GM03348 (cell line): ENCODE results near the gene PDK1.
"Not testable (repeated sequence)": the region's sequence is repeated elsewhere in the genome, so short reads cannot be mapped to it uniquely, and the experiment has no call there.

Source experiments
- DNase-seq: peaks from one replicate; pipeline ENCODE4 v3.0.0; 2012; ENCODE audit warnings: low spot score

PDK1 gene

GRCh38 chr2:172552547-172553291 is 3.2 kb upstream of the PDK1 start:
- peak; percentile 56 for DNase-seq

GRCh38 chr2:172554352-172555271 is 1.3 kb upstream of the PDK1 start:
- DNase-seq: no peak

GRCh38 chr2:172555272-172555521 is 693 bp upstream of the PDK1 start:
- no peak for DNase-seq

- DNase-seq: peak; percentile 76
These were observed 569 bp downstream of the PDK1 start for GRCh38 chr2:172556284-172557033.

GRCh38 chr2:172558372-172558771 is 2.5 kb downstream of the PDK1 start:
- DNase-seq: no peak

- no peak for DNase-seq
These were observed 4.8 kb downstream of the PDK1 start for GRCh38 chr2:172560721-172561120.

GRCh38 chr2:172561270-172561669 is 5.4 kb downstream of the PDK1 start:
- DNase-seq: no peak

- DNase-seq: no peak
These were observed 6.4 kb downstream of the PDK1 start for GRCh38 chr2:172562298-172562697.

GRCh38 chr2:172564376-172564775 is 8.5 kb downstream of the PDK1 start:
- no peak for DNase-seq

- DNase-seq: no peak
These were observed 15.4 kb downstream of the PDK1 start for GRCh38 chr2:172571245-172571644.

- no peak for DNase-seq
These were observed 17.1 kb downstream of the PDK1 start for GRCh38 chr2:172572981-172573380.

GRCh38 chr2:172574965-172575364 is 19.1 kb downstream of the PDK1 start:
- no peak for DNase-seq

- no peak for DNase-seq
These were observed 22.2 kb downstream of the PDK1 start for GRCh38 chr2:172578054-172578453.

- DNase-seq: no peak
These were observed 23.1 kb downstream of the PDK1 start for GRCh38 chr2:172578860-172579512.

- DNase-seq: no peak
These were observed 24.7 kb downstream of the PDK1 start for GRCh38 chr2:172580544-172580943.

- DNase-seq: no peak
These were observed 26.8 kb downstream of the PDK1 start for GRCh38 chr2:172582656-172583055.

- DNase-seq: no peak
These were observed 30.5 kb downstream of the PDK1 start for GRCh38 chr2:172586245-172586891.

GRCh38 chr2:172587231-172587630 is 31.3 kb downstream of the PDK1 start:
- not testable (repeated sequence) for DNase-seq

GRCh38 chr2:172588931-172589330 is 33.0 kb downstream of the PDK1 start:
- no peak for DNase-seq

GRCh38 chr2:172591386-172591785 is 35.5 kb downstream of the PDK1 start:
- not testable (repeated sequence) for DNase-seq

- not testable (repeated sequence) for DNase-seq
These were observed 36.3 kb downstream of the PDK1 start for GRCh38 chr2:172592190-172592589.

GRCh38 chr2:172596776-172597175 is 40.9 kb downstream of the PDK1 start:
- no peak for DNase-seq
